GM18499 (cell line): Measurements from ENCODE around the gene CD19.
"Not testable (repeated sequence)": the region's sequence is repeated elsewhere in the genome, so short reads cannot be mapped to it uniquely, and the experiment has no call there.

Source experiments
- ATAC-seq: cut with Tn5 transposase; IDR thresholded peaks from one replicate; pipeline ENCODE4 v1.9.1; 2021; ENCODE audit warnings: moderate number of reproducible peaks; ENCODE audit not compliant: insufficient read depth, unreplicated experiment

Gene CD19

DNA sequence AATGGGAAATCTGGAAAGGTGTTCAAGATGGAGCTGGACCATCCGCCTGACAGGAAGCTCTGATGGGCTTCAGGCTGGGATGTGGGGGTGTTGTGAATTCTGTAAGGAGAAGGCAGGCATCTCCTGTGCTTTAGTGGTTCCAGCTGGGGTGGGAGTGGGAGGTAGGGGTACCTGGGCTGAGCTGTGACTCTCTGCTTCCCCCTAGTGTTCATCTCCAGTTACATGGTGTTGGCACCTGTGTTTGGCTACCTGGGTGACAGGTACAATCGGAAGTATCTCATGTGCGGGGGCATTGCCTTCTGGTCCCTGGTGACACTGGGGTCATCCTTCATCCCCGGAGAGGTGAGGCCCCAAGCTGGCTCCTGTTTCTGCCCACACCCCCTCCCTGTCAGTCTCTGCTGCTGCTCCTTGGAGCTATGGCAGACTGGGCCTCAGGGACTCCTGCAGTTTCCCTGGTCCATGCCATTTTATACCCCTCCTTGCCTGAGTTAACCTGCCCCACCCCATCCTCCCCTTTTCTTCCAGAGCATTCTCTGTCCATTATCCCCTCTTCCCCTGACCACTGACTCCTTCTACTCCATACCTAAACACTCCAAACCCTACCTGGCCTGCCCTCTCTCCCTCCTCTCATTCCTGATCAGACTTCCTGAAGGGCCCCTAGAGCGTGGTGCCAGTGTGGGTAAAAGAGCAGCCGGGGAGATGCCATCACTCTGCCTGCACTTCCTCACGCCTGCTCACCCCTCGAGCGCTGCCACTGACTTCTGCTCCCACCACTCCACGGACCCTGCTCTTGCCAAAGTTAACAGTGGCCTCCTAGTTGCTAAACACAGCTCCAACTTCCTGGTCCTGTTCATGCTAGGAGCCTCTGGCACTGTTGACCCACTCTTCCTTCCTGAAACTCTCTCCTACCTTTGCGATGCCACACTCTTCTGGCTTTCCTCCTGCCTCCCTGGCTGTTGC, 46.2 kb downstream of the CD19 start:
- no peak for ATAC-seq

DNA sequence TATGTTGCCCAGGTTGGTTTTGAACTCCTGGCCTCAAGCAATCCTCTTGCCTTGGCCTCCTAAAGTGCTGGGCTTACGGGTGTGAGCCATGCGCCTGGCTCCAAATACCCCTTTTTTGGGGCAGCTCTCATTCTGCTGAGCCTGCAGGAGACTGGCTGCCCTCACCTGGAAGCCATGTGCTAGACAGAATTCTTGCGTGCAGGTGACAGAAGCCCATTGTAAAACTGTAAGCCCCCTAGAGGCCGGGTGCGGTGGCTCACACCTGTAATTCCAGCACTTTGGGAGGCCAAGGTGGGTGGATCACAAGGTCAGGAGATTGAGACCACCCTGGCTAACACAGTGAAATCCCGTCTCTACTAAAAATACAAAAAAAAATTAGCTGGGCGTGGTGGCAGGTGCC, 48.6 kb downstream of the CD19 start:
- not testable (repeated sequence) for ATAC-seq

DNA sequence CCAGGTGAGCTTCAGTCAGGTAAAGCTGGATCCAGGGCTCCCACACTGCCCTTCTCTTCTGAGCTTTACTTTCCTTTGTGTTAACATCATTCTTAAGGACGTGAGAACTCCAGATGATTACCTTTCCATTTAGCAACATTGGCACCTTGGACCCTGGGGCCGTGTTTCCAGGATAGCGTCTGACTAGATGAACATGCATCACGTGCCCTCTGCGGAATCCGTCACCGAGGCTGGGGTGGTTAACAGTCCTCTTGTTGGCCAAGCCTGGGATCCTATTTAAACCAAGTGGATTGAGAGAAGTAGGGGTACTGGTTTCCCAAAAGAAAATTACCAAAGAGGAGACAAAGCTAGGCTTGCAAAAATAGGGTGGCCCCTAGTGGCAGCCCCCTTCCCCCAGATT, 49.2 kb downstream of the CD19 start:
- ATAC-seq = no peak

DNA sequence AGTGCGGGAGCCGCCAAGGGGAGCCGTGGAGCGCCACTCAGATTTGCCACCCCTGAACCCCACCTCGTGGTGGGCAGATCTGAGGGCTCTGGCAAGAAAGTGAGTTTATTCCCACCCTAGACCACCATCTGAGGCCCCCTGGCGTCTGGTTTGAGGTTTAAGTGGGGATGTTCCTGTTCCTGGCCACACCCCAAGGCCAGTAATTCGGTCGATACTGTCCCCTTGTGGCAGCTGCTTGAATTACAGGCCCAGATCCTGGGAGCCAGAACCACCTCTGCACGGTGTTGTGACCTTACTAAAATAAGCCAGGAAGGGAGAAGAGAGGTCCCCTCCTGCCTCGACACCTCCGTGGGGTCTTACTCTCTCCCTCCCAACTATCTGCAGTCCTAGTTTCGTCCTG, 49.7 kb downstream of the CD19 start:
- ATAC-seq = no peak

DNA sequence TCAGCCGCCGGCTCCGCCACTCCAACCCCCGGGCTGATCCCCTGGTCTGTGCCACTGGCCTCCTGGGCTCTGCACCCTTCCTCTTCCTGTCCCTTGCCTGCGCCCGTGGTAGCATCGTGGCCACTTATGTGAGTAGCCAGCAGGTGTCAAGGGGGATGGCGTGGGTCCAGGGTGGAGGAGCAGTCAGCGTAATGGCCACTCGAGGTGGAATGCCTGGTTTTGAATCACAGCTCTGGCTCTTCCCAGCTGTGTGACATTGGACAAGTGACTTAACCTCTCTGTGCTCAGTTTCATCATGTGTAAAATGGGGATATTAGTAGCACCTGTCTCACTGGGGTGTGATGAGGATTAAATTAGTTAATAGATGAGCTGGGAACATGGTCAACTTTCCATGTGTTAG, 50.6 kb downstream of the CD19 start:
- ATAC-seq = no peak

DNA sequence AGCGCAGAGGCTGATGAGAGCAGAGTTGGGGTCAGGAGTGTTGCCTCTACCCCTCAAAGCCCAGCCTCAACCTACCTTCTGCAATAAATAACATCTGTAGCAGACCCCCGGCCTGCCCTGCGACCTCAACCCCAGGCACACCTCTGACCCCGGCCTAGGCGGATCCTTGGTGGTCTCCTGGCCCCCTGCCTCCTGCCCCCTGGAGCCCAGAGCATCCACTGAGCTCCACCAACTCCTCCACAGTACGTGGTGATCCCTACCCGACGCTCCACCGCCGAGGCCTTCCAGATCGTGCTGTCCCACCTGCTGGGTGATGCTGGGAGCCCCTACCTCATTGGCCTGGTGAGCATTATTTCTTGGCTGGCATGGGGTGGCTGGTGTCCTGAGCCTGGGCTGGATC, 51.2 kb downstream of the CD19 start:
- no peak for ATAC-seq

DNA sequence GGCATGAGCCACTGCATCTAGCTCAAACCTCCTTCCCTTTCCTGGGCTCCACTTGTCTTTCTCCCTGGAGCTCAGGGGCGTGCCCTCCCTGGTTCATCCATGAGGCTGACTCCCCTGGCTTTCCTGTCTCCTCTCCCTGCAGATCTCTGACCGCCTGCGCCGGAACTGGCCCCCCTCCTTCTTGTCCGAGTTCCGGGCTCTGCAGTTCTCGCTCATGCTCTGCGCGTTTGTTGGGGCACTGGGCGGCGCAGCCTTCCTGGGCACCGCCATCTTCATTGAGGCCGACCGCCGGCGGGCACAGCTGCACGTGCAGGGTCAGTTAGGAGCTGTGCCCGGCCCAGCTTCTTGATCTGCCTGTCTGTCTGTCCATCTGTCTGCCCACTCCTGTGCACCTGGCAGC, 51.9 kb downstream of the CD19 start:
- no peak for ATAC-seq

DNA sequence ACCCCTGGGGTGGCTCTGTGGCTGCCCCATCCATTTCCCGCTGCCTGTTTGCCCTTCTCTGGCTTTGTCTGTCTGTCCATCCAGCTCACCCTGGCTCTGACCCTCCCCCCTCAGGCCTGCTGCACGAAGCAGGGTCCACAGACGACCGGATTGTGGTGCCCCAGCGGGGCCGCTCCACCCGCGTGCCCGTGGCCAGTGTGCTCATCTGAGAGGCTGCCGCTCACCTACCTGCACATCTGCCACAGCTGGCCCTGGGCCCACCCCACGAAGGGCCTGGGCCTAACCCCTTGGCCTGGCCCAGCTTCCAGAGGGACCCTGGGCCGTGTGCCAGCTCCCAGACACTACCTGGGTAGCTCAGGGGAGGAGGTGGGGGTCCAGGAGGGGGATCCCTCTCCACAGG, 52.3 kb downstream of the CD19 start:
- no peak for ATAC-seq

DNA sequence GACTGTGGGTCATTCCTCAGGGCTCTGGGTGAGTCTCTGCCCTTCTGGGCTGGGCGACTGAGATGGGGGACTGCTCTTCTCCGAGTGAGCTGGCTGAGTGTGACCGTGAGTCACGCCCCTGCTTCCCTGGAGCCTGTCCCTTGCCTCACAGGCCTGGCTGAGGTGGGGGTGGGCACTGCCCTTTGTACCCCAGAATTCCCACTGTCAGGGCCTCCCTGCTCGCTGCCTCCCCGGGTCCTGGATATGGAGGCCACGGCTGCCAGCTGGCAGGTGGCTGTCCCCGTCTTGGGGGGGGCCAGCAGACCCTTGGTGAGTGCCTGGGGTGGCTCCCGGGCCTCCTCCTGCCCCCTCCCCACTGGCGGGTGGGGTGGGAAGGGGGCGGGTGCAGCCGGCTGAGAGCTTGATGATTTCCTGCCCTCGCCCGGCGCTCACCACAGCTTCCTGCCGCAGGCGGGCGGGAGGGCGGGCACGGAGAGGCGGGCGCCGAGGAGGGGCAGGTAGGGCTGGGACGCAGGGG, 52.9 kb downstream of the CD19 start, which contains the start of gene LAT:
TSS of gene LAT (plus strand) at position 434 of the 517 bp plus-strand sequence. CDS start 366 bp downstream, outside the sequence.
- no peak for ATAC-seq

DNA sequence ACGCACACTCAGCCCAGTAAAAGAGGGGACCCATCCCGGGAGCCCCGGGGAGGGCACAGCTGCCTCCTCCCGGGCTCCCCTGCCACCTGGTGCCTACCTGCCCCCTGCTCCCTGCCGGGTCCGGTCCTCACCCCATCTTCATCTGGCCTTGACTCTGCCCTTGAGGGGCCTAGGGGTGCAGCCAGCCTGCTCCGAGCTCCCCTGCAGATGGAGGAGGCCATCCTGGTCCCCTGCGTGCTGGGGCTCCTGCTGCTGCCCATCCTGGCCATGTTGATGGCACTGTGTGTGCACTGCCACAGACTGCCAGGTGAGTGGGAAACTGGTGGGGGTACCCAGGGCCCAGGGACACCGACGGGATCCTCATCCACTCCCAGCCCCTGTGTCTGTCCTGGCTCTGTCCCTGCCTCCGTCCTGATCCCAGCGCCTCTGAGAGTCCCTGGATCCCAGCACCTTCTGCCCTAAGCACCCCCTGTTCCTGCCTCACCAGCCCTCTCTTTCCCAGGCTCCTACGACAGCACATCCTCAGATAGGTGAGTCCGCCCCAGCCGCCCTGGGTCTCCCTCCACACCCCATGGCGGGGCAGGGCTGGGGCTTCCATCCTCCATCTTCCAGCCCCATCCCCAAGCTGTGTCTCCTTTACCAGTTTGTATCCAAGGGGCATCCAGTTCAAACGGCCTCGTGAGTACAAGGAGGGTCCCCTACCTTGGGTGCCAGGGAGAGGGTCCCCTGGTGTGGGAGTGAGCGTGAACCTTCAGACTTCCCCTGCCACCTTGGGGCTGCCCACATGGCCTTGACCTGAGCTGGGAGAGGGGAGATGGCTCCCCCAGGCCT, 53.7 kb downstream of the CD19 start:
- no peak for ATAC-seq

DNA sequence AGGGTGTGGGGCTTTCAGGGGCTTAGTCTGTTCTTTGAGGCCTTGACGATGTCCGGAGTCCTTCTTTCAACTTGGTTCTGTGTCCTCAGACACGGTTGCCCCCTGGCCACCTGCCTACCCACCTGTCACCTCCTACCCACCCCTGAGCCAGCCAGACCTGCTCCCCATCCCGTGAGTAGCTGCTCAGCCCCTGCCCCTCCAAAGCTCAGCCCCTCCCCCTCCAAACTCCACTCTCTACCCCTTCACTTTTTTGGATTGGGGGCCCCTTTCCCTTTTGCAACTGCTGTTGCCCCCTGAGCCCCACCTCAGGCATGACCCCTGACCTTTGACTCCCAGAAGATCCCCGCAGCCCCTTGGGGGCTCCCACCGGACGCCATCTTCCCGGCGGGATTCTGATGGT, 54.3 kb downstream of the CD19 start:
- ATAC-seq = no peak

DNA sequence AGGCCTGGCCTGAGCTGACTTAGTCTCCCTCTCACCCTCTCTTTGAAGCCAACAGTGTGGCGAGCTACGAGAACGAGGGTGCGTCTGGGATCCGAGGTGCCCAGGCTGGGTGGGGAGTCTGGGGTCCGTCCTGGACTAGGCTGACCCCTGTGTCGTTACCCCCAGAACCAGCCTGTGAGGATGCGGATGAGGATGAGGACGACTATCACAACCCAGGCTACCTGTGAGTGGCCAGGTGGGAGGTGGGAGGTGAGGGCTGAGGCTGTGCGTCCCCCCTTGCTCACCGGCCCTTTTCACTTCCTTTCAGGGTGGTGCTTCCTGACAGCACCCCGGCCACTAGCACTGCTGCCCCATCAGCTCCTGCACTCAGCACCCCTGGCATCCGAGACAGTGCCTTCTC, 54.7 kb downstream of the CD19 start:
- no peak for ATAC-seq

DNA sequence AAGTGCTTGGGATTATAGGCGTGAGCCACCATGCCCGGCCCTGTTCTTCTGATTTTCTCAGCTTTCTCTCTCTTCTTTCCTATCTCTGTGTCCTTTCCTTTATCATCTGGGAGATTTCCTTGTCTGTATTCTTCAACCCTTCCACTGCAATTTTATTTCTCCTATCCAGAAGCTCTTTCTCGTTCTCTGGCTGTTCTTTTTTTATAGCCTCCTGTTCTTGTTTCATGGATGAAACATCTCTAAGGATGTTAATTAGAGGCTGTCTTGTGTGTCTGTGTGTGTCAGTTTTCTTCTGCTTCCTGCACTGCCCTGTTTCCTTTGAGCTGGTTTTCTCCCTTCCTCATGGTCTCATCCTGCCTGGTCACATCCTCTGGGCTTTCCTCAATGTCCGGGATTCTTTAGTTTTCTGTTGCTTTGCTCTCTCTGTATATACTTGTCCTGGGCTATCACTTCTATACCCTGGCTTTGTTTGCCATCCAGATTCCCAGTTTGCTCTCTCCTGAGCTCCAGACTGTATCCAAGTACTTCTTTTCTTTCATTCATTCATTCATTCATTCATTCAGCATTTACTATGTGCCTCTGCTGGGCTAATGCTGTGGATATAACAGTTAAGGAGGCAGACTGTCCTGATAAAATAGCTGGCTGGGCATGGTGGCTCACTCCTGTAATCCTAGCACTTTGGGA, 55.5 kb downstream of the CD19 start:
- ATAC-seq = no peak
